Small intestine (tissue), 7 donors: ENCODE data around the gene LSAMP. TPM values are rescaled to one million over a fixed set of nuclear protein-coding genes. Genes with fewer than 3 reads are reported as not detected.

Experiments
- DNase-seq, 2 donors: peaks; one replicate each; pipeline versions ENCODE4 v3.0.0 to v3.0.0-alpha.2; 2013
- FAIRE-seq: peaks from 2 replicates; lab custom pipeline; 2012; peaks lifted over from hg19 to GRCh38; lab: Jason Lieb, UNC
- H3K27ac ChIP-seq, 3 donors: one replicate each; pipeline ENCODE4 v1.5.1; 2013; ENCODE audit warnings: low read length in 2 of 3, mild to moderate bottlenecking in 2 of 3, control low read depth in 1 of 3, inconsistent platforms in 1 of 3, low read depth in 1 of 3, moderate library complexity in 1 of 3
- H3K27me3 ChIP-seq, 3 donors: one replicate each; pipeline ENCODE4 v1.6.1; 2013; ENCODE audit warnings: low read length in 3 of 3, inconsistent platforms in 1 of 3; ENCODE audit not compliant: control insufficient read depth in 3 of 3, insufficient read depth in 3 of 3
- H3K36me3 ChIP-seq, 3 donors: one replicate each; pipeline ENCODE4 v1.6.1; 2013; ENCODE audit warnings: low read length in 3 of 3, inconsistent platforms in 1 of 3, low read depth in 1 of 3, mild to moderate bottlenecking in 1 of 3, moderate library complexity in 1 of 3; ENCODE audit not compliant: control insufficient read depth in 3 of 3, insufficient read depth in 2 of 3
- H3K4me1 ChIP-seq, 3 donors: one replicate each; pipeline ENCODE4 v1.6.1; 2013; ENCODE audit warnings: low read length in 2 of 3, inconsistent platforms in 1 of 3, low read depth in 1 of 3, mild to moderate bottlenecking in 1 of 3, moderate library complexity in 1 of 3; ENCODE audit not compliant: control insufficient read depth in 3 of 3, insufficient read depth in 2 of 3
- H3K4me3 ChIP-seq, 3 donors: one replicate each; pipeline ENCODE4 v1.5.1; 2013; ENCODE audit warnings: low read length in 3 of 3, control low read depth in 1 of 3, inconsistent platforms in 1 of 3, low read depth in 1 of 3, mild to moderate bottlenecking in 1 of 3, moderate library complexity in 1 of 3
- H3K9me3 ChIP-seq, 2 donors: one replicate each; pipeline ENCODE4 v1.6.1; 2013; ENCODE audit warnings: low read depth in 1 of 2, low read length in 1 of 2; ENCODE audit not compliant: control insufficient read depth in 2 of 2, insufficient read depth in 1 of 2
- WGBS, 3 donors: extraction: QIAGEN DNeasy Blood & Tissue Kit; methylation state at CpG; one replicate each; pipeline ENCODE4 v1.1.7; 2013; 5-methylcytosine and 5-hydroxymethylcytosine counted together
- polyA plus RNA-seq, 4 donors: library from polyadenylated mRNA; stranded (reverse) in 3 of 4; unstranded in 1 of 4; fragments of 200-250 nt in 3 of 4; fragments of 120-200 nt in 1 of 4; gene quantifications; one replicate each; pipeline versions ENCODE4 v1.2.1 to v1.2.3, GENCODE V29; 2013
- donor health status: healthy with polysubstance abuse.
- donor health status: control.
- donor health status: control.
- donor health status: Bipolar disorder and iron deficiency.
- donor health status: healthy.

LSAMP gene
- polyA plus RNA-seq, 4 donors, result 0.27 to 2.9 (median 1.8) TPM; not detected in 1

DNA sequence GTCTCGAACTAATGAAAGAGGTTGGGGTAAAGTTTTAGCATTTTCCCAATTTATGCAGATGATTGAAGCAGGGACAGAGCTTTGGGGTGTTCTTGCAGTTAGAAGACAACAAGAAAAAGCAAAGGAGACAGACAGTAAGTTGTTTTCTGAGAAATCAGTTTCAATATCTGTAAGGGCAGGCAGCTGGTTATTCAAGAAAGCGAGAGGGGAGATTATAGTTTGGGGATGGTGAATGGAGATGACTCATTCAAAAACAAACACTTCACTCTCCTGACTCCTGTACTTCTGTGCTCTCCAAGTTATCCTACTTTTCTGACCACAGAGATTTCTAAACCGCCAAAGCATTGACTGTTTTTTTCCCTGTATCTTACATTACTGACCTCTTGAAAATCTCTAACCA is 469.9 kb downstream of the LSAMP start:
- H3K27ac ChIP-seq, result no peak overlapping the region
- no peaks in the 10 kb centered on the region for H3K4me1 ChIP-seq
- H3K9me3 ChIP-seq, result no peaks in the 10 kb centered on the region
- H3K4me3 ChIP-seq, result no peak overlapping the region
- FAIRE-seq, result no peak
- no peaks in the 10 kb centered on the region for H3K36me3 ChIP-seq
- 33 to 59% (median 37%) methylated on average over 3 of the region's 3 CpGs for WGBS, 3 donors
- DNase-seq, result no peak
- H3K27me3 ChIP-seq, result no peaks in the 10 kb centered on the region

DNA sequence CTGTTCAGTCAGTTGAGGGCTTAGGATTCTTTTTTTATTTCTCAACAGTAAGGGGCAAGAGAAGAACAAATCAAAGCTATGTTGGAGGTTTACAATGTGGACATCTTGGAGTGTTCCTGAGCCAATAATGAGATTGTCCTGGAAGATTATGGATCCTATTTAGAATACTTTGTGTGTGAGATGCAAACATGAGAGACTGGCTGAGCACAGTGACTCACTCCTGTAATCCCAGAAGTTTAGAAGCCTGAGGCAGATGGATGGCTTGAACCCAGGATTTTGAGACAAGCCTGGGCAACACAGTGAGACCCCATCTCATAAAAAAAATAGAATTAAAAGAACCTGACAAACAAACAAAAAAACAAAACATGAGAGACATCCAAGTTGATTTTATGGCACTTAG is 470.3 kb downstream of the LSAMP start:
- no peaks in the 10 kb centered on the region for H3K9me3 ChIP-seq
- H3K27me3 ChIP-seq, result no peaks in the 10 kb centered on the region
- no peak overlapping the region for H3K27ac ChIP-seq
- no peak overlapping the region for H3K4me3 ChIP-seq
- no peaks in the 10 kb centered on the region for H3K36me3 ChIP-seq
- FAIRE-seq (no peak), DNase-seq (no peak)
- no peaks in the 10 kb centered on the region for H3K4me1 ChIP-seq

DNA sequence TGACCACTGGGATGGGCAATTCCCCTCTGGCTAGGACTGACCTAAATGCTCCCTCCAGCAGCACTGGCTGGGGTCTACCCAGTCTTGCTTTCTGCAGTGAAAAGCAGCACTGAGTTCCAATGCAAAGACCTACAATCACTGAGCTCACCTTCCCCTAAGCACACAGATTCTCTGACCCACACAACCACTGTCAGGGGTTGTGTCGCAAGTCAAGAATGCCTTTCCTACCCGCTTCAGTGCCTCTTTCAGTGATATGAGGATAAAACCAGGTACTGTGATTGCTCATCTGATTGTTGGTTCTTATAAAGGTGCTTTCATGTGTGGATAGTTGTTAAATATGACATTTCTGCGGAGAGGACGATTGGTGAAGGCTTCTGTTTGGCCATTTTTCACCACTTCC is 476.4 kb downstream of the LSAMP start:
- WGBS, 3 donors, result 73 to 89% (median 83%) methylated on average over 4 of the region's 4 CpGs
- H3K9me3 ChIP-seq, result no peaks in the 10 kb centered on the region
- no peaks in the 10 kb centered on the region for H3K4me1 ChIP-seq
- FAIRE-seq (no peak), DNase-seq (no peak)
- no peak overlapping the region for H3K27ac ChIP-seq
- no peaks in the 10 kb centered on the region for H3K36me3 ChIP-seq
- no peak overlapping the region for H3K4me3 ChIP-seq
- H3K27me3 ChIP-seq, result no peaks in the 10 kb centered on the region

DNA sequence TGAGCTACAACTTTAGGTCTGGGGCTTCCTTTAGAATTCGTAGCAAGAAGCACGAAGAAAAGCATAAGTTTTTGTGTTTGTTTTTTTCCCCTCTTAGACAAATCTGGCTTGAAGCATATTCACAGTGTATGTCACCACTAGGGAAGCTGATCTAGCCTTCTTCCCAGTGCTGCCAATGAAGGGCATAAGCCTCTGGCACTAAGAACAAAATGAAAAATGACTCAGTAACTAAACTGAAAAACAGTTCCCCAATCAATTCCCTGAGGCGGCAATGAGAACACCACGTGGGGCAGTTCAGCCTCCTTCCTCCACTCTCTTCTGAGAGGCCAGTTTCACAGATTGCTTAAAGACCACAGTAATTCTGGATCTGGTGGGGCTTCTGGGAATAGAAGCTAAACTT is 483.9 kb downstream of the LSAMP start:
- no peaks in the 10 kb centered on the region for H3K9me3 ChIP-seq
- H3K27ac ChIP-seq, result no peak overlapping the region
- no peak overlapping the region for H3K4me3 ChIP-seq
- 65 to 73% (median 70%) methylated on average over 4 of the region's 4 CpGs for WGBS, 3 donors
- no peak for FAIRE-seq
- no peaks in the 10 kb centered on the region for H3K4me1 ChIP-seq
- H3K36me3 ChIP-seq, result no peaks in the 10 kb centered on the region
- no peaks in the 10 kb centered on the region for H3K27me3 ChIP-seq
- no peak for DNase-seq

DNA sequence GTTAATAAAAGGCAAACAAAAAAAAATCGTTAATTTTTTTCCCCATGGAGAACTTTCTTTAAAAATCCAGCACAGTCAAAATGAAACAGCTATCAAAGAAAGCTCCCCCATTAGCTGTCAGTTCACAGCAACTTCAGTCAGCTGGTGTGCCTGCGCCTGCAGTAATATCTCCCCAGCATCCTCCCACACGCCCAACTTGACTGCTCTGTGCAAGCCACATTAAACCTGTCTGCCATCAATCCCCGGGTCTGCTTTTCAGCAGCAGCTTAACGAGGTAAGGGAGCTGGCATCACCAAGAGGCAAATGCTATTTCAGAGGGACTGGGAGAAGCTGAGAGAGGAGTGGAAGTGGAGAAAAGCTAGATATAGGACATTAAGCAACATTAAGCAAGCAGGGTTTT is 484.5 kb downstream of the LSAMP start:
- 59 to 63% (median 61%) methylated on average over 5 of the region's 5 CpGs for WGBS, 3 donors
- Histone ChIP-seq H3K9me3 (no peaks in the 10 kb centered on the region), H3K36me3 (no peaks in the 10 kb centered on the region), H3K27ac (no peak overlapping the region), H3K4me3 (no peak overlapping the region), H3K27me3 (no peaks in the 10 kb centered on the region), H3K4me1 (no peaks in the 10 kb centered on the region)
- FAIRE-seq (no peak), DNase-seq (no peak)

DNA sequence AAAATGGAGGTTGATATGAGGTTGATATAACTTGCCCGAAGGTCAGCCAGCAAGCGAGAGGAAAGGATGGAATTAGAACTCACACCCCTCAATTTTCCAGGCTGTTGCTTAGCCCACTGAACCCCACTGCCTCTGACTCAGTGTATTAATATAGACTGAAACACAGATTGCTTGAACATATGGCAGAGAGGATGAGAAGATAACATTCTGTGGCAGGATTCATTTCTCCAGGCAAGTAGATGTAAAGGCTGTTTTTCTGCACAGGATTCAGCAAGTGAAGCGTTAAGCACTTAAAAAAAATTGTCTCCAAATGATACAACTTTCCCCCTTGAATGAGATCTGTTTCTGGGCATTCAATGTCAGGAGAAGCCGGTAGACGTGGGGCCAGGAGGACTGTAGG is 486.8 kb downstream of the LSAMP start:
- no peak overlapping the region for H3K4me3 ChIP-seq
- no peak overlapping the region for H3K27ac ChIP-seq
- no peaks in the 10 kb centered on the region for H3K27me3 ChIP-seq
- FAIRE-seq (no peak), DNase-seq (no peak)
- WGBS, 3 donors, result 85 to 87% (median 85%) methylated on average over 5 of the region's 5 CpGs
- no peaks in the 10 kb centered on the region for H3K36me3 ChIP-seq
- H3K9me3 ChIP-seq, result no peaks in the 10 kb centered on the region
- H3K4me1 ChIP-seq, result no peaks in the 10 kb centered on the region

DNA sequence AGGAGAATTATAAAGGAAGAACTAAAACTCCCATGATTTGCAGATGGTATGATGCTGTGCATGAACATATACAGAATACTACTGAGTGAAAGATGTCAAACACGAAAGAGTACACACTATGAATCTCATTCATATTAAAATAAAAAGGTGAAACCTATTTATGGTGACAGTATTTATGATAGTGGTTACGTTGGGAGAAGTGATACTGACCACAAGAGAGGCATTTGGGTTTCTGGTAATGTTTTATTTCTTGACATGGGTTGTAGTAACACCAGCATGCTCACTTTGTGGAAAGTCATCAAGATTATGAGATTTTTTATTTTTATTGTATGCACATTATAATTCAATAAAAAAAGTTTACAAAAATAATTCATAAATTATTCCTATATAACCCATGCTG is 498.0 kb downstream of the LSAMP start:
- Histone ChIP-seq H3K36me3 (no peaks in the 10 kb centered on the region), H3K27me3 (no peaks in the 10 kb centered on the region), H3K4me1 (no peaks in the 10 kb centered on the region), H3K4me3 (no peak overlapping the region), H3K27ac (no peak overlapping the region), H3K9me3 (no peaks in the 10 kb centered on the region)
- DNase-seq (no peak), FAIRE-seq (no peak)
- 40 to 55% (median 46%) methylated on average over 2 of the region's 2 CpGs for WGBS, 3 donors

DNA sequence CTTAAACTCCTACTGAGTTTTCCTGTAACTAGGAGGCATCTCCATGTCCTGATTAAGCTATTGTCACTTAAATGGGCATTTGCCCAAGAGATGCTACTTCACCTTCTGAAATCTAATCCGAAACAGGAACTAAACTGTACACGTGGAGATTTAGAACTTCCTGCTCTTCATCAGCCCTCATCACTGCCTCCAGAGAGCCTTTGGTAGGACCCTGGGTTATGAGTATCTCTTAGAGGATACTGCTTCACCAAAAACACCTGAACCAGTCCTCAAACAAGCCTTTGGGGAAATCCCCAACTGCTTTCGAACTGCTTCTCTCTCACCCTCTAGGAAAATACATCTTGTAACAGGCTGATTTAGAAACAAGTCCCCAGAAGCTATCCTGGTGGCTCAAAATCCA is 501.7 kb downstream of the LSAMP start:
- FAIRE-seq (no peak), DNase-seq (no peak)
- Histone ChIP-seq H3K4me1 (no peaks in the 10 kb centered on the region), H3K36me3 (no peaks in the 10 kb centered on the region), H3K27me3 (no peaks in the 10 kb centered on the region), H3K4me3 (no peak overlapping the region), H3K9me3 (no peaks in the 10 kb centered on the region), H3K27ac (no peak overlapping the region)
- WGBS, 3 donors, result 49 to 67% (median 61%) methylated on average over 3 of the region's 3 CpGs

DNA sequence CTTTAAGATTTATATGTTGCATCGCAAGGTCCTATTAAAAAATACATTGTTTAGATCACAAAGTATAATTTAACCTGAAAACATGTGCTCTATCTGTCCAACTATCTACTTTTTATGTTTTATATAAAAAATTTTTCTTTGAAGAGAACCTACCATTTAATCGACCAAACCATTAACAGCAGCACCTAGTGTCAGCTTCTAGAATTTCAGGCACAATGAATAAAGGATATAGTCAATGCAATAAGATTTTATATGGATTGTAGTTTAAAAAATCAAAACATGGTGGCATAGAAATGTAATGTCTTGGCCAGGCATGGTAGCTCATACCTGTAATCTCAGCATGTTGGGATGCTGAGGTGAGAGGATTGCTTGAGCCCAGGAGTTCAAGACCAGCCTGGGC is 508.2 kb downstream of the LSAMP start:
- H3K4me1 ChIP-seq, result no peaks in the 10 kb centered on the region
- FAIRE-seq, result no peak

More for the DNA sequence above, 508.2 kb downstream of the LSAMP start:
- no peak for DNase-seq
- H3K27ac ChIP-seq, result no peak overlapping the region
- no peak overlapping the region for H3K4me3 ChIP-seq
- no peaks in the 10 kb centered on the region for H3K9me3 ChIP-seq
- WGBS, 3 donors, result 82 to 88% (median 83%) methylated on average over 2 of the region's 2 CpGs
- H3K27me3 ChIP-seq, result no peaks in the 10 kb centered on the region
- H3K36me3 ChIP-seq, result no peaks in the 10 kb centered on the region
